ENCODE results near the gene DCAF15. TPM values are rescaled to one million over a fixed set of nuclear protein-coding genes. Genes with fewer than 3 reads are reported as not detected.

DCAF15 gene
- polyA plus RNA-seq, 1 donor: 20.9 TPM

DNA sequence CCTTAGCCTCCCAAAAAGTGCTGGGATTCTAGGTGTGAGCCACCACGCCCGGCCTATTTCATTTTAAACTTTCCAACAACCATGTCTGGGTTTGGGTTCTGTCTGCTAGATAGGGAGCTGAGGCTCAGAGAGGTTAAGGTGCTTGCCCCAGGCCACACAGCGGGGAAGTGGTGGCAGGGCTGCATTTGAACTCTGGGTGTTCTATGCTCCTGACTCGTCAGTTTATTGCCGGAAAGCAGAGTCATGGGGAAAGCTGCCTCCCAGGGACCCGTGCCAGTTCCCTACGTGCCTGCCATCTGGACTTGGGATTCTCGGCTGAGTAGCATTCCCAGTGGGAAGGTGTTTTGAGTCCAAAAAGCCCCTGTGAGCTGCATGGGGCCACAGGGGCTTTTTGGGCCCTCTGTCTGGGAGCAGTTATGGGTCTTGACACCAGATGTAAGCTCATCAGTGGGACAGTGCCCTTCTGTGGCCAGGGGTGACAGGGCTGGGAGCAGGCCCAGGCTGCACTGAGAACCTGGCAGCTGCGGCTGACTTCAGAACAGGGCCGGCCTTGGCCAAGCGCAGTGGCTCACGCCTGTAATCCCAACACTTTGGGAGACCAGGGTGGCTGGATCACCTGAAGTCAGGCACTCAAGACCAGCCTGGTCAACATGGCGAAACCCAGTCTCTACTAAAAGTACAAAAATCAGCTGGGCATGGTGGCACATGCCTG lies 42.9 kb downstream of the DCAF15 start:
- DNase-seq (ENCODE audit: low read depth): no peak

- DNase-seq (ENCODE audit: low read depth): no peak
These were observed 43.8 kb downstream of the DCAF15 start for GRCh38 chr19:13995878-13996765.

DNA sequence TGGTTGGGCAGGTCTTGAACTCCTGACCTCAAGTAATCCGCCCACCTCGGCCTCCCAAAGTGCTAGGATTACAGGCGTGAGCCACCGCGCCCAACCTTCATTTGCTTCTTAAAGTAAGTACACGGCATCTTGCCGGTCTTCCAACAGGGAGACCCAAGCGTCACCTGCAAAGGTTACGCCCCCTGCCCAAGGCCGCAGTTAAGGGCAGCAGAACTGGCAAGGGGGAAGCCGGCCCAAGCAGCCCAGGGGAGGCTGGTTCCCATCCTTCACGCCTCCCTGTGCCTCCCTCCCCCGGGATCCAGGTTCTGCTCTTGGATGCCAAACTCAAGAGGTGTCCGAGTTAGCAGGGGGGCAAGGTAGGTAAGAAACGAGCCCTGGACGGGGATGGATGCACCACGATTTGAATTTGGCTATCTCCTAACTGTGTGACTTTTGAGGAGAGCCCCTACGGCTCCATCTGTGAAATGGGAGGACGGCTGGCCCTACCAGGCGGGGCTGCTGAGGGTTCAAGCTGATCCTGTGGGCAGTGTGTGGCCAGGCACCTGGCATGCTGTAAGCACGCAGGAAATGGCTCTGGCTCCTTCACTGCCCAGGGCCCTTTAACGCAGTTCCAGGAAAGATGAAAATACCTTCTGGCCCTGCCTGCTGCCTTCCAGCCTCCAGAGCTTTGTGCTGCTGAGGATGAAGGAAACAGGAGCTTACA lies 44.8 kb downstream of the DCAF15 start:
- DNase-seq (ENCODE audit: low read depth): no peak

DNA sequence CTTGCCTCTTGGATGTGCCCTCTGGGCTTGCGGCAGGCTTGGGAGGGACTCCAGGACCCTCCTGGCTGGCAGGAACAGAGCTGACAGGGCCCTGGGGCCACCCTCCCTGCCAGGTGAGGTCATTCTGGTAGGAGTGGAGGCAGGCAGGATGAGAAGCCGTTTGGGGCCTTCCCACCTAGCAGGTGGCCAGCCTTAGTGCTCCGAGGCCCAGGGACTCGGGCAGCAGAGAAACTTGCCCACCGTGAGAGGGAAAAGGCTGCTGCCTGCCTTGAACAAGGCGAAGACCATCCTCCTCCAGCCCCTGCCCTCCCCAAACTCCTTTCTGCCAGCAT lies 45.3 kb downstream of the DCAF15 start:
- DNase-seq (ENCODE audit: low read depth): no peak

DNA sequence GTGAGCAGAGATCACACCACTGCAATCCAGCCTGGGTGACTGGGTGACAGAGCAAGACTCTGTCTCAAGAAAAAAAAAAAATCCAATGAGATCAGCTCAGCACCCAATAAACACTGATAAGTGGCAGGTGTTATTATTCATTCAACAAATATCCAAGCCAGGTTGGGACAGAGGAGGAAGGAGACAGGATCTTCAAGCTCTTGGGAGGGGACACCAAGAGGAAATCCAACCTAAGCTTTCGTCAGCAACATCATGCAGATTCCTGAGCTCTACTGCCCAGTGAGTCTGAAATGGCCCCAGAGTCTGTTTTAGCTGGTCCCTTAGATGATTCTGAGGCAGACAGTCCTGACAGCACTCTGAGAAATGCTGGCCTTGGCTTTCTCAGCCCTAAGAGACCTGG lies 46.1 kb downstream of the DCAF15 start:
- no peak for DNase-seq (ENCODE audit: low read depth)

DNA sequence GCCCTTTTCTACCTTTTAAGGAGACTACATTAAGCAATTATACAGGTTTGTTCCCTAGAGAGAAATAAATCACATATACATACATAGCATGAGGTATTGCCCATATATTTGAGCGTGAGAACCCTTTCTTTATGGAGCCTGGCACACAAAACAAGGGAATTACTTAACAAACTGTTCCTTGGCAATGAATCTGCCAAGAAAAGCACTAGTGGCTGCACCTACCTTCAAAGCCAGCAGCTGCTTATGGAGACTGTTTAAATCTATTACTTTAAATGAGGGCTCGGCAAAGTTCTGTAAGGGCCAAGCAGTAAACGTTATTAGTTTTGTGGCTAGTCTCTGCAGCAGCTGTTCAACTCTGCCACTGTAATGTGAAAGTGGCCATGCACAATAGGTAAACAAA lies 46.8 kb downstream of the DCAF15 start:
- DNase-seq (ENCODE audit: low read depth): no peak

- no peak for DNase-seq (ENCODE audit: low read depth)
These were observed 48.5 kb downstream of the DCAF15 start for GRCh38 chr19:14000691-14001375.

DNA sequence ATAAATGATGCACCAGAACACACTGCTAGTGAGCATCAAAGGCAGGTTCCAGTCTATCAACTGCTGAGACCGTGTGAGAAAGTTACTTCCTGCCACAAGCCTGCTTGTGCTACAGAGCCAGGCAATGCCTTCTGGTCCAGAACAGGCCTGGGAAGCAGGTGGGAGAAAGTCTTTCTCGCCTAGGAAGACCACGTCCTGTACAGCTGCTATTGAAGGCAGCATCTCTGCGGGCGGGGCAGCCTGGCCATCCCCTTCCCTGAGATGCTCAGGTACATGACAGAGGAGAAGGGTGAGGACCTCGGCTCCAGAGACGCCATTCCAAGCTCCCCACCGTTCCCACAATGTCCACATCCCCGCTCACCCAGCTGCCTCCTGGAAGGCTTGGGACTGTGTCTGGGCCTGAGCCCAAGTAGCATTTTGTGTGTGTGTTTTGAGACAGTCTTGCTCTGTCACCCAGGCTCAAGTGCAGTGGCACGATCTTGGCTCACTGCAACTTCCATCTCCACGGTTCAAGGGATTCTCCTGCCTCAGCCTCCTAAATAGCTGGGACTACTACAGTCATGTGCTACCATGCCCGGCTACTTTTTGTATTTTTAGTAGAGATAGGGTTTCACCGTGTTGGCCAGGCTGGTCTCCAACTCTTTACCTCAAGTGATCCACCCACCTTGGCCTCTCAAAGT lies 50.4 kb downstream of the DCAF15 start:
- DNase-seq (ENCODE audit: low read depth): no peak

- DNase-seq (ENCODE audit: low read depth): no peak
These were observed 51.1 kb downstream of the DCAF15 start for GRCh38 chr19:14003251-14004055.

- no peak for DNase-seq (ENCODE audit: low read depth)
These were observed 52.5 kb downstream of the DCAF15 start for GRCh38 chr19:14004619-14005348.

DNA sequence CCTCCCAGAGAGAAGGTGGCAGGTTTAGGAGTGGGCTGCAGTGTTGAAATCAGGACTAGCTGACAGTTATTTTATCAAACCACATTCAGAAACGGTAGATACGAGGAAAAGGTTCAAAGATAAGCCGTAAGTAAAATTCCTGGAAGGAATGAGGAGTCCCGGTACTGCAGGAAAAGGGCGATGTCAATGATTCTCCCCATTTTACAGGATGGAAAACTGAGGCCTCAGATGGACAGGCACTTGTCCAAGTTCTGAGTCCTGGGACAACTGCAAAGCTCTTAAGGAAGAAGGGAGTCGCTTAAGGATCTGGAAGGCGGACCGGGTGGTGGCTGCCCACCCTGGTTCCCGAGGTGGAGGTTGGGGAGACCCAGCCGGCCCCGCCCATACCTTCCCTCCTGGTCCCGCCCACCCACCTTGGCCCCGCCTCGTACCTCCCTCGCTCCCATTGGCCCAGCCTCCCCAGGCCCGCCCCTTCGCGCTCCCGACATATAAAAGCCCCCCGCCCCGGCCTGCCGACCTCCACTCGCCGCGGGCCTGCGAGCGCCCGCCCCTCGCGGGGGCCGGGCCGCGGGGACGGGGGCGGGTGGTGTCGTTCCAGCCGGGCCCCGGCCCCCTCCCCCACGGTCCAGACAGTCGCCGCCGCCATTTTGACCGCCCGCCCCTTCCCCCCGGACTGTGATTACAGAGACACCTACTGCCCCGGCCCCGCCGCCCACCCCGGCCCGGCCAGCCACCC lies 53.2 kb downstream of the DCAF15 start:
- peak; percentile 58 for DNase-seq (ENCODE audit: low read depth)

- DNase-seq (ENCODE audit: low read depth): peak; percentile 100
These were observed 53.9 kb downstream of the DCAF15 start, which contains the start of gene RFX1 for GRCh38 chr19:14006085-14006765. Gene RFX1 (minus strand): TSS chr19:14006320. CDS start chr19:13993843, 12,477 bp downstream.

DNA sequence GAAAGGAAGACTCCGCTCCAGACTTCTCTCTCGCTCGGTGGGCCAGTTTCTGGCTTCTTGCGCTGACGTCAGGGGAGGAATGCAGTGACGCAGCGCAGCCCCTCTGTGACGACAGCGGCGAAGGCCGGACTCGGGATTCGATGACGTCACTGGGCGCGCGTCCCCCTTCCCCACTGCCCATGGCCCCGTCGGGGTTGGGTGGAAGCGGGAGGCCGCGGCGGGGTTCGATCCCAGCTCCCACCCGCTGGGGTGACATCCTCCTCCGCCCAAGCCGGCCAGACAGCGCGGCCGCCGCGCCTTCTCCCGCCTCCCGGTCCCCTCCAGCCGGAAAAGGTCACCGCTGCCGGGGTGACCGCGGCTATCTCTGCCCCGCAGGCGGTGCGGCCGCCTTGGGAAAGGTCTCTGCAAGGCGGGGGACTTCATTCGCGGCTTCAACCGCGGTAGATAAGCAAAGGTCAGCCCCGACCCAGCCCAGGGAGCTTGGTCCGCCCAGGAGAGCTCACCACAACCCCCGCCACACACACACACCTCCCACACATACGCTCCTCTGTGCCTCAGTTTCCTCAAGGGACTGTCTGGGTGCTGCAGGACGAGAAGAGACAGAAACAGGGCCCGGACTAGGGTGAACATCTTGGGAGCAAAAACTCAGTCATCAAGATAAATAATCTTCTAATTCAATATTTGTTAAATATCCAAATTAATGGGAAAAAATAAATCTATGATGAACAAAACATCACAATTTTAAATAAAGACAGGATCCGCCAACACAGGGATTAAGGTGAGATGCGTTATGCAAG lies 54.7 kb downstream of the DCAF15 start:
- no peak for DNase-seq (ENCODE audit: low read depth)

Measured in forelimb muscle (tissue), 1 donor.